Activated effector memory CD4-positive, alpha-beta T cell treated with anti-CD3 and anti-CD28 coated beads, Interleukin-2, amount 50 U/mL, for 16 hours (primary cell): Measurements from ENCODE around the gene DLX2.
"Not testable (repeated sequence)": the region's sequence is repeated elsewhere in the genome, so short reads cannot be mapped to it uniquely, and the experiment has no call there.

Source experiments
- DNase-seq: peaks from one replicate; pipeline ENCODE4 v3.0.0-alpha.2; 2020

DLX2 gene

DNA sequence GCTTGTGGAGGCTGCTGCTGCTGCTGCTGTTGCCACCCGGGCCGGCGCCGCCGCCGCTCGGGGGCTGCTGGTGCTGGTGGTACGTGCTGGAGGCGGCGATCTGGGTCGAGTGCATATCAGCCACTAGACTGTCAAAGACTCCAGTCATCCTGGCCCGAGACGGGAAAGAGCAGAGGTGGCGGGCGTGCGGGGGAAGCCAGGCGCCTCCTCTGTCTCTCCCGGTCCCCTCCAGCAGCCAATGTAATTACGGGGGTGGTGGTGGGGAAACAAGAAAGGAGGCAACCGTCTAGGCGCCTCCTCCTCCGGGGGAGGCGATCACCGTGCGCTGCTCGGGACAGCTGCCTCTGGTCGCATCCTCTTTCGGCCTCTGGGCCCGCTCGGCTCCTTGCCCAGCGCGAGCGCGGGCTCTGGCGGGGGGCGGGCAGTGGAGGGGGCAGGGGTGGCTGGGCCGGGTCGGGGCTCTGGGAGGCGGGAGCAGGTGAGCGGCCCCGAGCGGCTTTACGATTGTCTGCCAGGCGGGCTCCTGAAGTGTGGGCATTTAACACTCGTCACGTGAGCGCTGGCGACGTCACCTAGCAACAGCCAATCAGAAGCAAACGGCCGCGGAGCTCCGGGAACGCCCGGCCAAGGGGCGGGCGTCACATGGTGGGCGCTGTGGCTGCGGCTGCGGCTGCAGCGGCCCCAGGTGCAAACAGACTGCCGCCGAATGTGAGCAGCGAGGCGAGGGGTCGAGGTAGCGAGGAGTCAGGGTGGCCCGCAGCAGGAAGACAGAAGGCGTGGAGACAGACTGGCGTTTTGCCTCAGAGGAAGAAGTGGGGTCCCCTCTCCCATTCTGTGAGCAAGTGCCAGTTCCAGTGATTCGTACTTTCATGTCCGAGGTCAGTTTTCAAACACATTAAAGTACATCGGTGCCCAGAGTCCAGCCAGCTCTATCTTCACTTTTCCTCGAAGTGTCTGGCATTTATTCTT lies at the start of gene DLX2:
Gene DLX2 (minus strand): TSS at position 510 of the 969 bp plus-strand sequence. CDS start 362 bp downstream, at position 148.
- peak; percentile 87 for DNase-seq

DNA sequence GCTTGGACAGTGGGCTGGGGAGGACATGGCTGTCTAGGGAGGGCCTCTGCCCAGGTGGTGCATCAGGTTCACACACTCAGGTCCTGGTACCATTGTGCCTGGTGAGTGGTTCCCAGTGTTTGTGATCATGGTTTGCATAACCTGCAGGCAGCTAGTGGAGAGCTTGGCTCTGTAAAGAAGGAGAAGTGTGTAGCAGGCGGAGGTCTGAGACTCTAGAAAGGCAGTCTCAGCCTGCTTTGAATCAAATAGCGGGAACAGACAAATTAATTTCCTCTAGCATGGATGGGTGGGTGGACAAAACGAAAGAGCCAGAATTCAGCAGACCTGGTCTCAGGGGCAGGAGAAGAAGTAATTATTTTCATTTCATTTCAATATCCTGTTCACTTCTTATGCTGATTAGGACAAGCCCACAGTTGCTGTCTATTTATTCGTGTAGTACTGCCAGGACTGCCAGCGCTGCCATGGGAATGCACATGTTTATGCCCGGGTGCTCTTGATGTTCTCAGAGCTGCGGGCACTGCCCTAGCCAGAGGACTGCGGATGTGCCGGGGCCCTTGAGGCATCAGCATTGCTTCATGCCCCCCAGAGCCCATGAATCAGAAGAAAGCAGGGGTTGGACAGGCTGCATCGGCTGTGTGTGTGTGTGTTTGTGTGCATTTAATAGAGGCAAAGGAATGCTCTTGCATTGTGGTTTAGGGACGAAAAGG lies 45.4 kb upstream of the DLX2 start:
- no peak for DNase-seq

DNA sequence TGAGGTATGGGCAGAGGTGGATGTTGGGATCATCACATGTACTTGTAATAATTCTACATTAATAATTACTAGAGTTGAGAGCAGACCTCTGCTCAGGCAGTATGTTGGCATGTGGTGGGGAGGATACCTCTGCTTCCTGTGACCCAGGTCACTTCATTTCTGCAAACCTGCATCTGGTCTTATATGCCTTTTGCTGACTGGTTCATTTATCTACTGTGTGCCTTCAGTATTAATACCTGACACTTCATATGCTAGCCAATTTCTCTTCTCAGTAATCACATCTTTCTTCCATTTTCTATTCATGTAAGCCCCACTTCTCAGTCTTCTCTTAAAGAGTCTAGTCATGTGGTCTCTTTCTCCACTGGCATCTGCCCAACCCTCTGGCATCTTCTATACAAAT lies 41.1 kb upstream of the DLX2 start:
- DNase-seq = no peak

DNA sequence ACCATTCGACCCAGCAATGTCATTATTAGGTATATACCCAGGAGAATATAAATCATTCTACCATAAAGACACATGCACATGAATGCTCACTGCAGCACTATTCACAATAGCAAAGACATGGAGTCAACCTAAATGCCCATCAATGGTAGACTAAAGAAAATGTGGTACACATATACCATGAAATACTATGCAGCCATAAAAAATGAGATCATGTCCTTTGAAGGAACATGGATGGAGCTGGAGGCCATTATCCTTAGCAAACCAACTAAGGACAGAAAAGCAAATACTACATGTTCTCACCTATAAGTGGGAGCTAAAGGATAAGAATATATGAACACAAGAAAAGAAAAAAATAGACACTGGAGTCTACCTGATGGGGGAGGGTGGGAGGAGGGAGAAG lies 36.0 kb upstream of the DLX2 start:
- not testable (repeated sequence) for DNase-seq

DNA sequence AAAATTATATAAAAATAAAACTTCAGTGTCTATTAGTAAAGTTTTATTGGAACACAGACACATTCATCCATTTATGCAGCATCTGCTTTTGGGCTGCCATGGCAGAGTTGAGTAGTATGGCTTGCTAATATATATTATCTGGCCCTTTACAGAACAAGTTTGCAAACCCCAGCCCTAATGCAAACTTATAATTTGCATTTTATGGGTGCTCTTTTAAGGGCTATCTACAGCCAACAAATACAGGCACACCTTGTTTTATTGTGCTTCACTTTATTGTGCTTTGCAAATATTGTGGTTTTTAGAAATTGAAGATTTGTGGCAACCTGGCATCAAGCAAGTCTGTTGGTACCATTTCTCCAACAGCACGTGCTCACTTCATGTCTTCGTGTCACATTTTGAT lies 35.2 kb upstream of the DLX2 start:
- no peak for DNase-seq

GRCh38 chr2:172137109-172137508 lies 34.4 kb upstream of the DLX2 start:
- DNase-seq = no peak

DNA sequence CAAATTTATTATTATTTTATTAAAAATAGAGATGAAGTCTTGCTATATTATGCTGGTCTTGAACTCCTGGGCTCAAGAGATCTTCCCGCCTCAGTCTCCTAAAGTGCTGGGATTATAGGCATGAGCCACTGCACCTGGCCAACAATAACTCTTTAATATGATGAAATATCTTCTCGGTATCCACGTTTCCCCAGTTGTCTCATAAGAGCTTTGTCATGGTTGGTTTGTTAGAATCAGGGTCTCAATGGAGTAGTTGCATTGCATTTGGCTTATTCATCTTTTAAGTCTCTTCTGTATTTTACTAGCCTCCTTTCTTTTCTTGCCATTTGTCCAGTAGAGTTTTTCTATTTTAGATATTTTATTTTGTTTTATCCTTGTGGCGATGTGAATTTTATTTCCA lies 32.7 kb upstream of the DLX2 start:
- DNase-seq = no peak

- DNase-seq = no peak
Observed at GRCh38 chr2:172134270-172134669, 31.6 kb upstream of the DLX2 start.

- DNase-seq = no peak
Observed at GRCh38 chr2:172131713-172132555, 29.2 kb upstream of the DLX2 start.

- no peak for DNase-seq
Observed at GRCh38 chr2:172129404-172129803, 26.7 kb upstream of the DLX2 start.

GRCh38 chr2:172128484-172128883 lies 25.8 kb upstream of the DLX2 start:
- no peak for DNase-seq

DNA sequence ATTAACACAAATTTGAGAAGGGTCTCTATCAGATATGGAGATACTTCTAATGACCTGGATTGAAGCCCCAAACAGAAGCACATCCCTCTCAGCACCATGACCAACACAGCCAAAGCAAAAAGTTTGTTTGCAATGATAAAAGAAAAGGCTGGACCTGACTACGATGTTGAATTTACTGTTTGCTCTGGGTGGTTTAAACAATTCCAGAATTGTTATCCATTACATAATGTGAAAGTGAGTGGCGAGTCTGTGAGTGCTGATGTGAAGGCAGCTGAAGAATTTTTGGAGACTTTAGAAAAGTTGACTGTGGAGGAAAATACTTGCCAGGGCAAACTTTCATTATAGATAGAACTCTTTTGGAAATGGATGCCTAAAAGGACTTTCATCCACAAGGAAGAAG lies 17.4 kb upstream of the DLX2 start:
- DNase-seq = no peak

DNA sequence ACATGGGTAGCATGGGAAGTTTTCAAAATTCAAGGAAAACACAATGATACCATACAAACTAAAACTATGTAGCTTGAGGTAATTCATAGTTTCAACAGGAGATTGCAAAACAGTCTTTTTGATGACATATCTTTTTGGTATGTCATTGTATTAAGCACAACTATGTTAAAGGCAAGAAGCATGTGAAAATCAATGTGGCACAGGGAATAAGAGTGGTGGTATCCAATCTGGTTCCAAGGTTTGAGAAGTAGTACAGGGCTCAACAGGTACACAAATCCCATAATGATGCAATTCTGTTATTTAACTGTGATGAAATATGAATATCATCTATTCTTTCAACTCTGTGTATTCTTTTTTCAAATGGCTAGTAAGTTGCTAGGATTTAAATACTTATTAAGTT lies 16.4 kb upstream of the DLX2 start:
- DNase-seq = no peak

DNA sequence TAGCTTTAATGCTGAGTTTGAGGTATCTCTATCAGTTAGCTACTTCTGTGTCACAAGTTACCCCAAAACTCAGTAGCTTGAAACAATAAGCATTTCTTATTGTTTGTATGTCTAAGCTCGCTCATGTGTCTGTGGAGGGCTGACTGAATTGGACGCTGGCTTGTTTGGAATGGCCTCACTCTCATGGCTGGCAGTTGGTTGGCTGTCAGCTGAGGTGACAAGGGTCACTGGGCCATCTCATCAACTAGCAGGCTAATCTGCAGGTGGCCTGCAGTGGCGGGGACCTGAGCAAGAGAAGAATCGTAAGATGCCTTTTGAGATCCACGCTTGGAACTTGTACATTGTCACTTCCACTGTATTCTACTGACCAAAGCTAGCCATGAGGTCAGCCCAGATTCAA lies 13.4 kb upstream of the DLX2 start:
- no peak for DNase-seq

DNA sequence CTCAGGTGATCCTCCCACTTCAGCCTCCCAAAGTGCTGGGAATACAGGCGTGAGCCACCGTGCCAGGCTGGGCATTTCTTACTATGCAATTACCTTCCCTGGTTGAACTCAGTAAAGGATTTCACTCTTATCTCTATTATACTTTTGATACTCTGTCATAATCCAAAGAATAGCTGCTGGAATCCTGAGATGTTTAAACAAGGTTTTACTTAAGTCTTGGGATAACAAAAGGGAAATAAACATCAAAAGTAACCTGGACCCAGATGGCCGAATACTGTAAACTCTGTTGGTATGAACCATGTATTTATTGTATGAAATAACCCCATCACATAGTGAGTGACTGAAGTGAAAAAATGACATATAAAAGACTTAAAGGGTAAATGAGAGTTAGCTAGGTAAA lies 11.9 kb upstream of the DLX2 start:
- DNase-seq = no peak

DNA sequence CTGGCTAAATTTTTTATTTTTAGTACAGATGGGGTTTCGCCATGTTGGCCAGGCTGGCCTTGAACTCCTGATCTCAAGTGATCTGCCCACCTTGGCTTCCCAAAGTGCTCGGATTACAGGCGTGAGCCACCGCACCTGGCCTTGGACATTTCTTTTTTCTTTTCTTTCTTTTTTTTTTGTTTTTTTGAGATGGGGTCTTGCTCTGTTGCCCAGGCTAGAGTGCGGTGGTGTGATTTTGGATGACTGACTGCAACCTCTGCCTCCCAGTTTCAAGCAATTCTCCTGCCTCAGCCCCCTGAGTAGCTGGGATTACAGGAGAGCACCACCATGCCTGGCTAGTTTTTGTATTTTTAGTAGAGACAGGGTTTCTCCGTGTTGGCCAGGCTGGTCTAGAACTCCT lies 11.5 kb upstream of the DLX2 start:
- DNase-seq = peak; percentile 14

- peak; percentile 22 for DNase-seq
Observed at GRCh38 chr2:172113617-172114016, 10.9 kb upstream of the DLX2 start.

- peak; percentile 58 for DNase-seq
Observed at GRCh38 chr2:172109988-172110811, 7.5 kb upstream of the DLX2 start.

DNA sequence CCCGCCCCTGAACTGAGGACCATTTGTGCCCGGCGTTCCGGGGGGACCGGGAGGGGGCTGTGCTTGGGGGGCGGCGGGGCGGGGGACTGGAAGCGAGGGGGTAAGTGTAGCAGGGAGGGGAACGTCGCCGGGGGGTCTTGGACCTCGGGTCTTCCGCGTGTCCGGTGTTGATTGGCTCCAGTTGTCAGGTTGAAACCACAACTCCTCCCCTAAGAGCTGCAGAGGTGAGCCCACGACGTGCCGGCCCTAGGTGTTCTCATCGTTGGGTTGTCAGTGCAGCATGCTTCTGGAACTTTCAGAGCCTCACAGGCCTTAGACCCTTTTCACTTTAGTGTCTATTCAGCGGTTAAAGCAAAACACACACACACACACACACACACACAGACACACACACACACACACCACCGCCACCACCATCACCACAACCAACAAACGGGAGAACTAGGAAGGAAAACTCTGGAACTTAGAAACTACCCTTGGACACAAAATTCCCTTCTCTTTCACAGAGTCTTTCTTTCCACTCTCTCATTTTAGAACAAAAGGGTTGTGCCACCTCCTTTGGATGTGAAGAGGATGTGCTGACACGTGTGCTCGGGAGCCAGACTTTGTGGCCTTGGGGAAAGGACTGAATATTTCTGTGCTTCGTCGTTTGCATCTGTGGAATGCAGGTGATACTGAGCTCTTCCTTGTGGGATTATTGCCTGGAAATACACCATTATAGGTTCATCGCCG lies 6.7 kb upstream of the DLX2 start:
- peak; percentile 30 for DNase-seq

DNA sequence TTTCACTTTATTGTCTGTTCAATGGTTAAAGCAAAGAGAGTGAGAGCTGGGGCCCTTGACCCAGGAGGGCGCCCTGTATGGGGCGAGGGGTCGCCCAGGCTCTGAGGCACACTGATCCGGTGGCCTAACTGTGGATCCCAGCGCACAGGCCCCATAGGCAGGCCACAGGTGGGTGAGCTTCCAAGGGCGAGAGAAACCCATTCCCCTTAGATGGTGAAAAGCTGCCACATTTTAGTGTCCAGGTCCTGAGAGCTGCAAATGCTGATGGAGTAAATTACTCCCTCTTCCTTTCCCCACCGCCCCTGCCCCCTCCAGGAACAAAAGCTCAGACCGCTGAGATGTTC lies 5.9 kb upstream of the DLX2 start:
- DNase-seq = peak; percentile 46
